HepG2 (cell line): ENCODE measurements around the gene CS. TPM values are rescaled to one million over a fixed set of nuclear protein-coding genes. Genes with fewer than 3 reads are reported as not detected.

ENCODE experiments used
- BRCA1 ChIP-seq: sonication (generic); formaldehyde crosslinking; IDR thresholded peaks from 2 replicates; pipeline ENCODE4 v1.4.0; 2020; ENCODE audit warnings: missing genetic modification reagents
- CEBPB ChIP-seq: IDR thresholded peaks from 2 replicates; pipeline ENCODE4 v1.6.1; 2011; ENCODE audit warnings: low read depth, low read length, improper control_type of control experiment, borderline replicate concordance
- CHD2 ChIP-seq: IDR thresholded peaks from 2 replicates; pipeline ENCODE4 v1.6.1; 2011; ENCODE audit warnings: low read depth, low read length, improper control_type of control experiment
- FOXK2 ChIP-seq: fragments of 450-650 bp; IDR thresholded peaks from 2 replicates; pipeline ENCODE4 v1.6.1; 2016
- HOXA7 ChIP-seq: sonication (generic); formaldehyde crosslinking; IDR thresholded peaks from 2 replicates; pipeline ENCODE4 v1.8.1; 2022; ENCODE audit warnings: mild to moderate bottlenecking, missing genetic modification reagents, moderate library complexity
- JUN ChIP-seq: sonication (generic); formaldehyde crosslinking; IDR thresholded peaks from 2 replicates; pipeline ENCODE4 v1.4.0; 2020; ENCODE audit warnings: mild to moderate bottlenecking, missing genetic modification reagents
- JUNB ChIP-seq: sonication (generic); formaldehyde crosslinking; IDR thresholded peaks from 2 replicates; pipeline ENCODE4 v1.8.0; 2022; ENCODE audit warnings: missing genetic modification reagents, mild to moderate bottlenecking, borderline replicate concordance
- KDM4B ChIP-seq: sonication (generic); formaldehyde crosslinking; IDR thresholded peaks from 2 replicates; pipeline ENCODE4 v1.4.0; 2020; ENCODE audit warnings: missing genetic modification reagents
- NR2F6 ChIP-seq, 2 experiments: IDR thresholded peaks; 2 replicates each; pipeline ENCODE4 v1.6.1; 2016; ENCODE audit warnings: antibody characterized with exemption in 1 of 2, mild to moderate bottlenecking in 1 of 2
- PREB ChIP-seq: sonication (generic); formaldehyde crosslinking; IDR thresholded peaks from 2 replicates; pipeline ENCODE4 v1.4.0; 2020; ENCODE audit warnings: missing genetic modification reagents
- SKI ChIP-seq: fragments of 450-650 bp; IDR thresholded peaks from one replicate; pipeline ENCODE4 v1.6.1; 2018; ENCODE audit warnings: mild to moderate bottlenecking; ENCODE audit not compliant: partially characterized antibody
- TAF1 ChIP-seq: sonication (generic); formaldehyde crosslinking; IDR thresholded peaks from 2 replicates; pipeline ENCODE4 v1.4.0; 2020; ENCODE audit warnings: missing genetic modification reagents
- YY1 ChIP-seq: IDR thresholded peaks from 2 replicates; pipeline ENCODE4 v1.6.1; 2011; ENCODE audit warnings: low read length, low read depth, moderate library complexity, mild to moderate bottlenecking; ENCODE audit not compliant: insufficient read depth, insufficient replicate concordance
- ZBTB14 ChIP-seq: sonication (generic); formaldehyde crosslinking; IDR thresholded peaks from 2 replicates; pipeline ENCODE4 v1.4.0; 2020; ENCODE audit warnings: missing genetic modification reagents
- ZGPAT ChIP-seq: IDR thresholded peaks from 2 replicates; pipeline ENCODE4 v1.6.1; 2016; ENCODE audit warnings: mild to moderate bottlenecking
- ZIK1 ChIP-seq: sonication (generic); formaldehyde crosslinking; IDR thresholded peaks from 2 replicates; pipeline ENCODE4 v1.5.0; 2020; ENCODE audit warnings: mild to moderate bottlenecking, low read depth, missing genetic modification reagents, borderline replicate concordance
- ZNF280D ChIP-seq: sonication (generic); formaldehyde crosslinking; IDR thresholded peaks from 2 replicates; pipeline ENCODE4 v1.5.1; 2020; ENCODE audit warnings: mild to moderate bottlenecking, missing genetic modification reagents
- ZNF33A ChIP-seq: sonication (generic); formaldehyde crosslinking; IDR thresholded peaks from 2 replicates; pipeline ENCODE4 v1.5.1; 2020; ENCODE audit warnings: missing genetic modification reagents, mild to moderate bottlenecking, moderate library complexity, borderline replicate concordance
- ZNF710 ChIP-seq: sonication (generic); formaldehyde crosslinking; IDR thresholded peaks from 2 replicates; pipeline ENCODE4 v1.5.0; 2020; ENCODE audit warnings: mild to moderate bottlenecking, missing genetic modification reagents, borderline replicate concordance
- ZNF850 ChIP-seq: sonication (generic); formaldehyde crosslinking; conservative IDR thresholded peaks from 2 replicates; pipeline ENCODE4 v1.9.0; 2021; ENCODE audit warnings: mild to moderate bottlenecking, missing genetic modification reagents
- polyA plus RNA-seq, 8 experiments: library from polyadenylated mRNA; depleted of rRNA in 3 of 8; stranded (reverse) in 7 of 8; unstranded in 1 of 8; fragments of >200 nt; fragmentation: Illumina TruSeq in 4 of 8; extraction: Trizol in 4 of 8; gene quantifications; 2 replicates each; pipeline versions ENCODE4 v1.2.1 to v1.2.3, GENCODE V29; 2011 to 2016; ENCODE audit warnings: low read depth in 4 of 8, missing spikeins in 1 of 8, mixed read lengths in 1 of 8; ENCODE audit not compliant: insufficient read depth in 1 of 8
- total RNA-seq, 5 experiments: library from RNA; depleted of rRNA; stranded (reverse); fragments of >200 nt; fragmentation: Illumina TruSeq; extraction: Trizol; gene quantifications; 2 replicates each; pipeline ENCODE4 v1.2.3, GENCODE V29; 2016; ENCODE audit warnings: low read depth in 1 of 5

Gene CS
- total and polyA plus RNA-seq, 2 of the 13 experiments (the other 11 are each of a cell fraction or from before 2014, with no cell fraction given): 173 to 175 TPM

- TF ChIP-seq ZIK1: peak; percentile 22; the same call in 1 of the 2 replicates
- TF ChIP-seq BRCA1 (CRISPR knock-in tag): peak; percentile 62; the same call in 1 of the 2 replicates
- TF ChIP-seq NR2F6 (IDR thresholded peaks at IDR 0.05): no peak
- no peak; the same call in 1 of the 2 replicates for TF ChIP-seq NR2F6 (CRISPR knock-in tag; IDR thresholded peaks at IDR 0.05)
- no peak; the same call in 1 of the 2 replicates for TF ChIP-seq FOXK2
- TF ChIP-seq HOXA7 (CRISPR knock-in tag): no peak
- TF ChIP-seq ZBTB14 (CRISPR knock-in tag): peak; percentile 58; the same call in 1 of the 2 replicates
- no peak for TF ChIP-seq PREB (CRISPR knock-in tag)
- no peak for TF ChIP-seq JUNB (CRISPR knock-in tag)
- no peak for TF ChIP-seq KDM4B (CRISPR knock-in tag)
- peak; percentile 91 for TF ChIP-seq TAF1
- 0 out of 2 replicates have a peak, but pooled peaks have one; percentile 1 for TF ChIP-seq ZNF33A (CRISPR knock-in tag)
- peak; percentile 77 for TF ChIP-seq ZGPAT
- TF ChIP-seq CHD2: peak; percentile 97
- TF ChIP-seq ZNF710 (CRISPR knock-in tag): peak; percentile 49; the same call in 1 of the 2 replicates
- no peak for TF ChIP-seq ZNF280D
- no peak for TF ChIP-seq ZNF850 (CRISPR knock-in tag)
- TF ChIP-seq CEBPB: peak; percentile 42; the same call in 1 of the 2 replicates
- peak; percentile 66 for TF ChIP-seq YY1
- no peak for TF ChIP-seq JUN (CRISPR knock-in tag)
- no peak for TF ChIP-seq SKI
Measured at GRCh38 chr12:56315622-56316473, 15.7 kb upstream of the CS start, which contains the start of gene CNPY2 (continued).
